HEK293 (cell line): ENCODE data around the gene RAB20.
A peak's percentile ranks its signal among the peaks of the same experiment; 100 is the strongest.

Experiments
- HOXC10 ChIP-seq: sonication (generic); formaldehyde crosslinking; IDR thresholded peaks from 2 replicates; pipeline ENCODE4 v1.8.1; 2023; ENCODE audit warnings: mild to moderate bottlenecking, missing genetic modification reagents
- PBX3 ChIP-seq: sonication (generic); formaldehyde crosslinking; IDR thresholded peaks from 2 replicates; pipeline ENCODE4 v1.8.1; 2022; ENCODE audit warnings: mild to moderate bottlenecking, moderate library complexity, missing genetic modification reagents
- PRDM1 ChIP-seq: fragments of 450-650 bp; formaldehyde crosslinking; IDR thresholded peaks from 2 replicates; pipeline ENCODE4; 2016; ENCODE audit warnings: missing biosample characterization, missing genetic modification characterization
- PRDM10 ChIP-seq: fragments of 450-650 bp; formaldehyde crosslinking; IDR thresholded peaks from 2 replicates; pipeline ENCODE4 v1.5.1; 2016; ENCODE audit warnings: missing biosample characterization, missing genetic modification characterization
- REST ChIP-seq: fragments of 450-650 bp; formaldehyde crosslinking; IDR thresholded peaks from 2 replicates; pipeline ENCODE4 v1.5.1; 2016; ENCODE audit warnings: missing biosample characterization, missing genetic modification characterization
- SP2 ChIP-seq: fragments of 450-650 bp; formaldehyde crosslinking; IDR thresholded peaks from 2 replicates; pipeline ENCODE4 v1.5.1; 2016; ENCODE audit warnings: missing biosample characterization, missing genetic modification characterization
- SP7 ChIP-seq: fragments of 450-650 bp; formaldehyde crosslinking; IDR thresholded peaks from 2 replicates; pipeline ENCODE4 v1.5.1; 2016; ENCODE audit warnings: missing biosample characterization, missing genetic modification characterization
- ZBTB1 ChIP-seq: fragments of 450-650 bp; formaldehyde crosslinking; IDR thresholded peaks from 2 replicates; pipeline ENCODE4 v1.5.1; 2016; ENCODE audit warnings: missing biosample characterization, missing genetic modification characterization
- ZBTB10 ChIP-seq: fragments of 450-650 bp; formaldehyde crosslinking; IDR thresholded peaks from 2 replicates; pipeline ENCODE4 v1.5.1; 2016; ENCODE audit warnings: missing biosample characterization, missing genetic modification characterization
- ZBTB7A ChIP-seq: fragments of 450-650 bp; formaldehyde crosslinking; IDR thresholded peaks from 2 replicates; pipeline ENCODE4 v1.5.1; 2016; ENCODE audit warnings: low read depth, missing biosample characterization, missing genetic modification characterization
- ZFHX2 ChIP-seq: fragments of 450-650 bp; formaldehyde crosslinking; conservative IDR thresholded peaks from 2 replicates; pipeline ENCODE4 v1.5.1; 2016; ENCODE audit warnings: missing biosample characterization, missing genetic modification characterization
- ZFP37 ChIP-seq: fragments of 450-650 bp; formaldehyde crosslinking; IDR thresholded peaks from 2 replicates; pipeline ENCODE4 v1.5.1; 2016; ENCODE audit warnings: missing biosample characterization, missing genetic modification characterization
- ZNF10 ChIP-seq: fragments of 450-650 bp; formaldehyde crosslinking; IDR thresholded peaks from 2 replicates; pipeline ENCODE4 v1.5.1; 2017; ENCODE audit warnings: missing biosample characterization, missing genetic modification characterization
- ZNF155 ChIP-seq: fragments of 450-650 bp; formaldehyde crosslinking; IDR thresholded peaks from 2 replicates; pipeline ENCODE4 v1.5.1; 2016; ENCODE audit warnings: missing biosample characterization, missing genetic modification characterization
- ZNF157 ChIP-seq: fragments of 450-650 bp; formaldehyde crosslinking; IDR thresholded peaks from 2 replicates; pipeline ENCODE4 v1.5.1; 2016; ENCODE audit warnings: missing biosample characterization, missing genetic modification characterization
- ZNF362 ChIP-seq: fragments of 450-650 bp; formaldehyde crosslinking; IDR thresholded peaks from 2 replicates; pipeline ENCODE4 v1.5.1; 2016; ENCODE audit warnings: missing biosample characterization, missing genetic modification characterization
- ZNF416 ChIP-seq: fragments of 450-650 bp; formaldehyde crosslinking; IDR thresholded peaks from 2 replicates; pipeline ENCODE4 v1.5.1; 2016; ENCODE audit warnings: missing biosample characterization, missing genetic modification characterization
- ZNF48 ChIP-seq: fragments of 450-650 bp; formaldehyde crosslinking; IDR thresholded peaks from 2 replicates; pipeline ENCODE4 v1.5.1; 2016; ENCODE audit warnings: missing biosample characterization, missing genetic modification characterization
- ZNF510 ChIP-seq: fragments of 450-650 bp; formaldehyde crosslinking; IDR thresholded peaks from 2 replicates; pipeline ENCODE4 v1.5.1; 2018; ENCODE audit warnings: mild to moderate bottlenecking, missing genetic modification characterization, missing biosample characterization; ENCODE audit not compliant: insufficient replicate concordance
- ZNF530 ChIP-seq: fragments of 450-650 bp; formaldehyde crosslinking; IDR thresholded peaks from 2 replicates; pipeline ENCODE4 v1.5.1; 2016; ENCODE audit warnings: low read depth, missing biosample characterization, missing genetic modification characterization
- ZNF544 ChIP-seq: fragments of 450-650 bp; formaldehyde crosslinking; IDR thresholded peaks from 2 replicates; pipeline ENCODE4 v1.5.0; 2017; ENCODE audit warnings: missing biosample characterization, missing genetic modification characterization
- ZNF600 ChIP-seq: fragments of 450-650 bp; formaldehyde crosslinking; IDR thresholded peaks from 2 replicates; pipeline ENCODE4 v1.5.1; 2016; ENCODE audit warnings: missing biosample characterization, missing genetic modification characterization
- ZNF610 ChIP-seq: fragments of 450-650 bp; formaldehyde crosslinking; IDR thresholded peaks from 2 replicates; pipeline ENCODE4 v1.5.1; 2016; ENCODE audit warnings: missing biosample characterization, missing genetic modification characterization, borderline replicate concordance
- ZNF701 ChIP-seq: fragments of 450-650 bp; formaldehyde crosslinking; IDR thresholded peaks from 2 replicates; pipeline ENCODE4 v1.5.1; 2016; ENCODE audit warnings: missing biosample characterization, missing genetic modification characterization
- ZNF843 ChIP-seq: fragments of 450-650 bp; formaldehyde crosslinking; IDR thresholded peaks from 2 replicates; pipeline ENCODE4 v1.5.1; 2016; ENCODE audit warnings: missing biosample characterization, missing genetic modification characterization
- ZSCAN5A ChIP-seq: fragments of 450-650 bp; formaldehyde crosslinking; IDR thresholded peaks from 2 replicates; pipeline ENCODE4 v1.5.1; 2016; ENCODE audit warnings: missing biosample characterization, missing genetic modification characterization
- ZXDB ChIP-seq: fragments of 450-650 bp; formaldehyde crosslinking; IDR thresholded peaks from 2 replicates; pipeline ENCODE4 v1.5.1; 2016; ENCODE audit warnings: missing biosample characterization, missing genetic modification characterization

Gene RAB20

GRCh38 chr13:110561344-110562035 is at the start of gene RAB20 (continued):
- TF ChIP-seq PRDM10 (tag by site-specific recombination) = no peak
- no peak for TF ChIP-seq ZNF701 (tag by site-specific recombination)
- no peak for TF ChIP-seq ZSCAN5A (tag by site-specific recombination)
- no peak; the same call in 1 of the 2 replicates for TF ChIP-seq PRDM1 (tag by site-specific recombination)
- TF ChIP-seq ZNF48 (tag by site-specific recombination) = no peak
- TF ChIP-seq ZNF510 (tag by site-specific recombination) = no peak
- TF ChIP-seq ZXDB (tag by site-specific recombination) = peak; percentile 44; the same call in 1 of the 2 replicates
- 0 out of 2 replicates have a peak, but pooled peaks have one; percentile 4 for TF ChIP-seq SP7 (tag by site-specific recombination)
- no peak for TF ChIP-seq ZBTB10
- no peak for TF ChIP-seq ZNF155 (tag by site-specific recombination)
- 0 out of 2 replicates have a peak, but pooled peaks have one; percentile 10 for TF ChIP-seq ZBTB7A
- no peak for TF ChIP-seq HOXC10 (CRISPR knock-in tag)
- no peak for TF ChIP-seq ZNF530 (tag by site-specific recombination)
- TF ChIP-seq ZNF600 (tag by site-specific recombination) = 0 out of 2 replicates have a peak, but pooled peaks have one; percentile 9
- no peak for TF ChIP-seq ZNF416 (tag by site-specific recombination)
- peak; percentile 45; the same call in 1 of the 2 replicates for TF ChIP-seq ZFHX2
- no peak for TF ChIP-seq ZNF157
- no peak for TF ChIP-seq REST
- no peak for TF ChIP-seq ZNF843 (tag by site-specific recombination)
- TF ChIP-seq ZNF544 (tag by site-specific recombination) = no peak
- no peak for TF ChIP-seq ZNF10
- peak; percentile 71; the same call in 1 of the 2 replicates for TF ChIP-seq ZFP37
- TF ChIP-seq ZNF362 (tag by site-specific recombination) = no peak
- TF ChIP-seq PBX3 (CRISPR knock-in tag) = no peak
- TF ChIP-seq SP2 (tag by site-specific recombination) = peak; percentile 43; the same call in 1 of the 2 replicates
- TF ChIP-seq ZNF610 (tag by site-specific recombination) = 0 out of 2 replicates have a peak, but pooled peaks have one; percentile 51
- TF ChIP-seq ZBTB1 (tag by site-specific recombination) = no peak
